NB4 (cell line): Measurements from ENCODE around the gene CAMK2G.

ENCODE experiments used
- DNase-seq: peaks from one replicate; pipeline ENCODE4 v3.0.0; 2010; ENCODE audit warnings: low read depth
- H3K4me3 ChIP-seq: one replicate; pipeline ENCODE4 v1.5.1; 2011; ENCODE audit warnings: mild to moderate bottlenecking, low read depth, low read length, moderate library complexity
- MAX ChIP-seq: IDR thresholded peaks from 2 replicates; pipeline ENCODE4 v1.6.1; 2011; ENCODE audit warnings: low read depth, low read length
- MYC ChIP-seq: IDR thresholded peaks from 2 replicates; pipeline ENCODE4 v1.6.1; 2011; ENCODE audit warnings: low read depth, low read length
- POLR2A ChIP-seq: IDR thresholded peaks from 2 replicates; pipeline ENCODE4 v1.6.1; 2011; ENCODE audit warnings: mild to moderate bottlenecking; ENCODE audit not compliant: insufficient read length; ENCODE audit errors: extremely low read depth
- TF ChIP-seq, protein P1 (sequence below): IDR thresholded peaks from one replicate; pipeline ENCODE4 v1.5.1; 2012; ENCODE audit warnings: low read depth, low read length

Gene CAMK2G

GRCh38 chr10:73905256-73906020 lies 31.1 kb upstream of the CAMK2G start:
- no peak for TF ChIP-seq POLR2A
- TF ChIP-seq MYC, result no peak
- TF ChIP-seq MAX, result no peak
- TF ChIP-seq, protein P1, sequence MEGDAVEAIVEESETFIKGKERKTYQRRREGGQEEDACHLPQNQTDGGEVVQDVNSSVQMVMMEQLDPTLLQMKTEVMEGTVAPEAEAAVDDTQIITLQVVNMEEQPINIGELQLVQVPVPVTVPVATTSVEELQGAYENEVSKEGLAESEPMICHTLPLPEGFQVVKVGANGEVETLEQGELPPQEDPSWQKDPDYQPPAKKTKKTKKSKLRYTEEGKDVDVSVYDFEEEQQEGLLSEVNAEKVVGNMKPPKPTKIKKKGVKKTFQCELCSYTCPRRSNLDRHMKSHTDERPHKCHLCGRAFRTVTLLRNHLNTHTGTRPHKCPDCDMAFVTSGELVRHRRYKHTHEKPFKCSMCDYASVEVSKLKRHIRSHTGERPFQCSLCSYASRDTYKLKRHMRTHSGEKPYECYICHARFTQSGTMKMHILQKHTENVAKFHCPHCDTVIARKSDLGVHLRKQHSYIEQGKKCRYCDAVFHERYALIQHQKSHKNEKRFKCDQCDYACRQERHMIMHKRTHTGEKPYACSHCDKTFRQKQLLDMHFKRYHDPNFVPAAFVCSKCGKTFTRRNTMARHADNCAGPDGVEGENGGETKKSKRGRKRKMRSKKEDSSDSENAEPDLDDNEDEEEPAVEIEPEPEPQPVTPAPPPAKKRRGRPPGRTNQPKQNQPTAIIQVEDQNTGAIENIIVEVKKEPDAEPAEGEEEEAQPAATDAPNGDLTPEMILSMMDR, result no peak
- no peak overlapping the region for H3K4me3 ChIP-seq
- peak; percentile 40 for DNase-seq

GRCh38 chr10:73902351-73902750 lies 28.0 kb upstream of the CAMK2G start:
- DNase-seq, result peak; percentile 73
- no peak overlapping the region for H3K4me3 ChIP-seq
- TF ChIP-seq POLR2A (no peak), MYC (peak; percentile 24; the same call in 1 of the 2 replicates), MAX (peak; percentile 53; the same call in 1 of the 2 replicates)
- TF ChIP-seq, protein P1, result no peak

DNA sequence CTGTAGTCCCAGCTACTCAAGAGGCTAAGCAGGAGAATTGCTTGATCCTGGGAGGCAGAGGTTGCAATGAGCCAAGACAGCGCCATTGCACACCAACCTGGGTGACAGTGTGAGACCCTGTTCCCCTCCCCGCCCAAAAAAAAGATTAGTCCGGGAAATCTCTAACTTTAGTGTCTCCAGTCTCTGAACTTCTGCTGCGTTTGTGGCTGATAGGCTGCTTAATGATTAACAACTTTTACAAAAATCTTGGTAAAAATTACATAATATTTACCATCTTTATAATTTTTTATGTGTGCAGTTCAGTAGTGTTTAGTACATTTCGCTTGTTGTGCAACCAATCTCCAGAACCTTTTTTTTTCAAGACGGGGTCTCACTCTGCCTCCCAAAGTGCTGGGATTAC lies 26.9 kb upstream of the CAMK2G start:
- no peak overlapping the region for H3K4me3 ChIP-seq
- no peak for DNase-seq
- TF ChIP-seq POLR2A (no peak), MYC (no peak), MAX (no peak)
- TF ChIP-seq, protein P1, result no peak

- DNase-seq, result no peak
- no peak overlapping the region for H3K4me3 ChIP-seq
- TF ChIP-seq MYC (no peak), MAX (no peak), POLR2A (no peak)
- TF ChIP-seq, protein P1, result no peak
Observed at GRCh38 chr10:73900064-73900463, 25.7 kb upstream of the CAMK2G start.

GRCh38 chr10:73899423-73899822 lies 25.1 kb upstream of the CAMK2G start:
- no peak overlapping the region for H3K4me3 ChIP-seq
- peak; percentile 62 for DNase-seq
- TF ChIP-seq MAX, result no peak
- TF ChIP-seq, protein P1, result no peak
